Stimulated activated CD4-positive, alpha-beta T cell treated with anti-CD3 and anti-CD28 coated beads, Interleukin-4, amount 100 ng/mL, for 48 hours (primary cell): Measurements from ENCODE around the gene MMP23B.
A peak's percentile ranks its signal among the peaks of the same experiment; 100 is the strongest.

Experiments used
- DNase-seq, 2 donors: peaks; one replicate each; pipeline ENCODE4 v3.0.0-alpha.2; 2020; ENCODE audit warnings: low read depth in 2 of 2

The MMP23B gene

DNA sequence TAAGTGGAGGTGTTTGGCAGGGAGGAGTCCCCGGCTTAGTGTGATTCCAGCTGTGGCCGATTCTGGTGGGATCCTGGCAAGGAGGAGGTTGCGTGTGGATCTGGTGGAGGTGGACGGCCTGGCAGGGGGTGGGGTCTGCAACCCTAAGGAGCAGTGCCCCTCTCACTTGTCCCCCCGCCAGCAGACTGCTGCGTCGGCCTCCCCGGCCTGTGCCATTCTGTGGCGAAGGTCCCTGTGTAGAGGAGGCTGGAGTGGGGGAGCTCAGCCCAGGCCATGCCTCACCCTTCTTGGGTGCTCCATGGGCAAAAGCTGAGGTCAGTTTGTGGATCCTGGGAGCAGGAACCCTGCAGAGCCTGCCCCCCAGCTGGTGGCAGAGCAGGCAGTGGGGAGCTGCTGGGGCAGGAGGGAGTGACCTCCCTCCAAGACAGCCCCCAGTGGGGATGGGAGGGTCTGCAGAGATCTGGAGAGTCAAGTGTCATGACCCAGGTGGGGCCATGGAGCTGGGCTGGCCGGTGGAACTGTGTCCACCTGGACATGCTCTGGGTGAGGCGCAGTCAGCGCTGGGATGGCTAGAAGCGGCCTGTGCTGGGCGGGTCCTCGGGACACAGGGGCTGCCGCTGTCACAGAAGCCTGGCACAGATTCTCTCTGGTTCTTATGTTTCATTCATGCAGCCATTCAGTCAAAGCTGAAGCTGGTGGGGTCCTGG lies 11.4 kb upstream of the MMP23B start:
- DNase-seq: no peak

DNA sequence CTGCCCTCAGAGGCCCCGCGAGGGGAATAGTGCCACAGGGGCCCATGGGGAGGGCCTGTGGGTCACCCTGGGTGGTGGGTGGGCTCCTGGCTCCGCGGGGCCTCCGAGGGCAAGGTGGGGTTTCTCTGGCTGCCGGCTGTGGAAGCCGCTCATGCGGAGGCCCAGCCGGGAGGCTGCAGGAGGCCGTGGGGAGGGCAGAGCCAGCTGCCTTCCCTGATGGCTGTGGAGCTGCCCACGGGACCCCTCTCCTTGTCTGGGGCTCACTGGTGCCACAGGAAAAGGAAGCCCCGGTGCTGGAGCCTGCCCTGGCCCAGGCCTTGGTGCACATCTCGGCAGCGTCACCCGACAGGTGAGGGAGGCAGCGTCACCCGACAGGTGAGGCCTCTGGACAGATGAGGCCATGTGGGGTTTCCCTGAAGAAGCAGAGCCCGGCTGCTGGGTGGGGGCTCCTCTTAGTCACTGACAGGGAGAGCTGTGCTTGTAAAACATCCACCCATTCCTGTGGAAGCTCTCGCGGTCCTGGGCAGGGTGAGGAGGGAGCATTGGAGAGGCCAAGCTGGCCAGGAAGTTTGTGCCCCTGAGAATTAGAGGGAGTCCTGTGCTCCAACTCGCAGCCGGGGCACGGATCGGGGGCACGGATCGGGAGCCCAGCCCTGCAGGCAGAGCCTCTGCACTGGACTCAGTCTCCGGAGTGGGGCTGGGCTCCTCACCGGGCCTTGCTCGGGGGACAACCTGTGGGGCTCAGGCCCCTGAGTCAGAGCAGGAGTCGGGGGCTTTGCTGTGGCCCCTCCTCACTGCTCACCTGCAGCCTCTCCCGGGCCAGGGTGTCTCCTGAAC lies 10.6 kb upstream of the MMP23B start:
- DNase-seq: no peak

DNA sequence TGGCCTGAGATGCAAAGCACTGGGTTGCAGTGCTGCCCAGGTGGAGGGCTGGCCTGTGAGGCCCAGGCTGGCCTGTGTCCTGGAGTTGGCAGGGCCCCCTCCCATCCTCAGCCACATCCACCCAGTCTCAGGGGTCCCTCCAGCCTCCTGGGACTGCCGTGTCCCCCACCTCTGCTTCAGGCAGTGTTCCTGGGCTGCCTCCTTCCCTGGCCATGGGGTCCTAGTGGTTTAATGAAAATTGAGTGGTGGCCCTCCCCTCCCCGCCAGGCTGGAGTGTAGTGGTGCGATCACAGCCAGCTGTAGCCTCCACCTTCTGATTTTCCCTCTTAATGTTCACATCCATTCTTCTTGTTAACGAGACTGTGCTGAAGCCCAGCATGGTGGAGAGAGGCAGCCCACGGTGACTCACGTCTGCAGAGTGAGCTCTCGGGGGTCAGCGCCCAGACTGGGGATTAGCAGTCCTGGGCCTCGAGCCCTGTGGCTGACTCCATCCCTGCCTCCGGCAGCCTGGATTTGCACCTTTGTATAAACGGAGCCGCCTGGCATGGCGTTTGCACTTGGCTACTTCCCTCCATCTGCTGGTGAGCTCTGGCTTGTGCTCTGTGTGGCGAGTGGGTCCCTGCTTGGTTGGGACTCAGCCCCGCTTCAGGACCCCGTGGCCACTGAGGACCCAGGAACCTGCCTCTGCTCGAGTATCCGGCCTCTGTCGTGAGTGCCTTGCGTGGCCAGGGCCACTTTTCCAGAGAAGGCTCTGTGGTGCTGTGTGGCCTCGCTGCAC lies 9.8 kb upstream of the MMP23B start:
- no peak for DNase-seq

GRCh38 chr1:1622788-1623094 lies 9.2 kb upstream of the MMP23B start:
- no peak for DNase-seq

- DNase-seq: no peak
These were observed 8.8 kb upstream of the MMP23B start for GRCh38 chr1:1623181-1623630.

GRCh38 chr1:1623631-1624442 lies 8.1 kb upstream of the MMP23B start:
- no peak for DNase-seq

DNA sequence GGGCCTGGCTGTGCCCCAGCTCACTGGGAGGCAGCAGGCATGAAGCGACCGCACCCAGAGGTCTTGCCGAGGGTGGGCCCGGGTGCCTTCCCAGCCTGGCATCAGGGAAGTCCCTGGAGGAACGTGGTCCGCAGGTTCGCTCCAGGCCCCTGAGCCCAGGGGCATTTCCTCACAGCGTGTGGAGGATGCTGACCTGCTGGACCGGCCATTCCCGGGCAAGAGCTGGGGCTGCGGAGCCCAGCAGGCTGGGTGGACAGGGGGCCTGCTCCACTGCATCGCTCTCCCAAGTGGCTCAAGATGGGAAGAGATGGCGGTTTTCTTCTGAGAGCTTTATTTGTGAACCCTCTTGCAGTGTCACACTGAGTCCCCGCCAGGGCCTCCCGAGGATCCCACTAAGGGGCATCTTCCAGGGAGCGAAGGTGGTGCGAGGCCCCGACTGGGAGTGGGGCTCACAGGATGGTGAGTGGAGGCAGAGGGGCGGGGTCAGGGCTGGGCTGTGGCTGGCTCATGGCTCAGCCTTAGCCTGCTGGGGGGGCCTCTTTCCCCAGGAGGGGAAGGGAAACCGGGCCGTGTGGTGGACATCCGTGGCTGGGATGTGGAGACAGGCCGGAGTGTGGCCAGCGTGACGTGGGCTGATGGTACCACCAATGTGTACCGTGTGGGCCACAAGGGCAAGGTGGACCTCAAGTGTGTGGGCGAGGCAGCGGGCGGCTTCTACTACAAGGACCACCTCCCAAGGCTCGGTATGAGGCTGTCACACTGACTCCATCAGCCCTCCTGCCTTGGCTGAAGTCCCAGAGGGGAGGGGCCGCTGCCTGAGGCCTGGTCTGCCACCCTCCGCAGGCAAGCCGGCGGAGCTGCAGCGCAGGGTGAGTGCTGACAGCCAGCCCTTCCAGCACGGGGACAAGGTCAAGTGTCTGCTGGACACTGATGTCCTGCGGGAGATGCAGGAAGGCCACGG lies 7.2 kb upstream of the MMP23B start:
- DNase-seq: no peak

- DNase-seq: no peak
These were observed 6.6 kb upstream of the MMP23B start for GRCh38 chr1:1625404-1625775.

GRCh38 chr1:1625824-1626206 lies 6.2 kb upstream of the MMP23B start:
- no peak for DNase-seq

DNA sequence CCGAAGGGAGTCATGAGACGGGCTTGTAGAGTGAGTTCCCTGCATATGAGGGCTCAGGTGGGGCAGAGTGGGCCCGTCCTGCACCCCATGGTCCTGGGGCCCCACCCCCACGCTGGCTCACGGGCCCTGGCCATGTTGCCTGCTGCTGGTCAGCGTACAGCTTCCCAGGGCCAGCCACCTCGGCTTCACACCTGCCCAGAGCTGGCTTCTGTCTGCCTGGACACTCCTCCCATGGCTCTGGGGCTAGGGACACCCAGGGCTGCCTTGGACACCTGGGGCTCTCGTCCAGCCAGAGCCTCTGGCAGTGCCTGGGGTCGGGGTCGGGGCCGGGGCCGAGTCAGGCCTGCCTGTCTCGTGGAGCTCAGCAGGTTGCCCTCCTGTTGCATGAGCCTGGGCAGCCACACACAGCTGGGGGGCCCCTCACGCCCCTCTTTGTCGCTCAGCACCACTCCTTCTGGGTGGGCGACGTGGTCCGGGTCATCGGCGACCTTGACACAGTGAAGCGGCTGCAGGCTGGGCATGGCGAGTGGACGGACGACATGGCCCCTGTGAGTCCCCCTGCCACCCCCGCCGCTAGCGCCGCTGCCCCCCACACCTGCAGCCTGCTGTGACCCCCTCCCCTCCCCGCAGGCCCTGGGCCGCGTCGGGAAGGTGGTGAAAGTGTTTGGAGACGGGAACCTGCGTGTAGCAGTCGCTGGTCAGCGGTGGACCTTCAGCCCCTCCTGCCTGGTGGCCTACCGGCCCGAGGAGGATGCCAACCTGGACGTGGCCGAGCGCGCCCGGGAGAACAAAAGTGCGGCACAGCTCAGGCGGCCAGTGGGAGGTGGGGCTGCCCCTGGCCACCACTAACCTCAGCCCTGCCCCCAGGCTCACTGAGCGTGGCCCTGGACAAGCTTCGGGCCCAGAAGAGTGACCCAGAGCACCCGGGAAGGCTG lies 5.5 kb upstream of the MMP23B start:
- no peak for DNase-seq

DNA sequence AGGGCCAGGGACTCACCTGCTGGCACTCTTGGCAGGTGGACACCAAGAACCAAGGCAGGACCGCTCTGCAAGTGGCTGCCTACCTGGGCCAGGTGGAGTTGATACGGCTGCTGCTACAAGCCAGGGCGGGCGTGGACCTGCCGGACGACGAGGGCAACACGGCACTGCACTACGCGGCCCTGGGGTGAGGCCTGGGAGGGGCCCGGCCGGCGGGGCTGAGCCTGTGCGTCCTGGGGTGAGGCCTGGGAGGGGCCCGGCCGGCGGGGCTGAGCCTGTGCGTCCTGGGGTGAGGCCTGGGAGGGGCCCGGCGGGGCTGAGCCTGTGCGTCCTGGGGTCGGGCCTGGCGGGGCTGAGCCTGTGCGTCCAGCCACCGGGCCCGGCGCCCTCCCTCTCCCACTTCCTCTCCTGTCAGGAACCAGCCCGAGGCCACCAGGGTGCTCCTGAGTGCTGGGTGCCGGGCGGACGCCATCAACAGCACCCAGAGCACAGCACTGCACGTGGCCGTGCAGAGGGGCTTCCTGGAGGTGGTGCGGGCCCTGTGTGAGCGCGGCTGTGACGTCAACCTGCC lies 4.6 kb upstream of the MMP23B start:
- DNase-seq: no peak

- no peak for DNase-seq
These were observed 3.9 kb upstream of the MMP23B start for GRCh38 chr1:1627829-1628753.

- peak; percentile 27 for DNase-seq
These were observed 3.1 kb upstream of the MMP23B start for GRCh38 chr1:1628754-1629429.

DNA sequence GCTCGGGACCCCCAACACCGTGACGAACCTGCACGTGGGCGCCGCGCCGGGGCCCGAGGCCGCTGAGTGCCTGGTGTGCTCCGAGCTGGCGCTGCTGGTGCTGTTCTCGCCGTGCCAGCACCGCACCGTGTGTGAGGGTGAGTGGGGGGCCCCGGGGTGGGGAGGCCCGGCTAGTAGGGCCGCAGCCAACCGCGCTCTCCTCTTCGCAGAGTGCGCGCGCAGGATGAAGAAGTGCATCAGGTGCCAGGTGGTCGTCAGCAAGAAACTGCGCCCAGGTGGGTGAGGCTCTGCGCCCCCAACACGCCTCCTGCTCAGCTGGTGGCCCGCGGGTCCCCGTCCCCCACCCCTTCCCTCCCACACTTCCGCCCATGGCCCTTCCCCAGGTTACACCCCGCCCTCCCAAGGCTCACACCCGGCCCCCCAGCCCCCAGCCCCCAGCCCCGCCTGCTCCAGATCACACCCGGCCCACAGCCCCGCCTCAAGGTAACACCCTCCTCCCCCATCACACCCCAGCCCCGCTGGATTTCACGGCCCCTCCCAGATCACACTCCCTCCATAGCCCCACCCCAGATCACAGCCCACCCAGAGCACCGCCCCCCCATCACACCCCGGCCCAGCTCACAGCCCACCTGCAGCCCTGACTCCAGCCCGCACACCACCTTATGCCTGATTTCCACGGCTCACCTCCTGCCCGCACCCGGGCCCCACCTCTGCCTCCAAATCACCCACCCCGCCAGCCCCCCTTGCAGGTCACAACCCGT lies 2.4 kb upstream of the MMP23B start:
- peak; percentile 39 to 44 for DNase-seq

- peak; percentile 84 to 86 for DNase-seq
These were observed 1.6 kb upstream of the MMP23B start for GRCh38 chr1:1630191-1630964.
